GM18858 (cell line): ENCODE results near the gene ANKRD45.
"Not testable (repeated sequence)": the region's sequence is repeated elsewhere in the genome, so short reads cannot be mapped to it uniquely, and the experiment has no call there.

Experiments
- ATAC-seq: cut with Tn5 transposase; IDR thresholded peaks from one replicate; pipeline ENCODE4 v1.9.1; 2021; ENCODE audit not compliant: unreplicated experiment

Gene ANKRD45

DNA sequence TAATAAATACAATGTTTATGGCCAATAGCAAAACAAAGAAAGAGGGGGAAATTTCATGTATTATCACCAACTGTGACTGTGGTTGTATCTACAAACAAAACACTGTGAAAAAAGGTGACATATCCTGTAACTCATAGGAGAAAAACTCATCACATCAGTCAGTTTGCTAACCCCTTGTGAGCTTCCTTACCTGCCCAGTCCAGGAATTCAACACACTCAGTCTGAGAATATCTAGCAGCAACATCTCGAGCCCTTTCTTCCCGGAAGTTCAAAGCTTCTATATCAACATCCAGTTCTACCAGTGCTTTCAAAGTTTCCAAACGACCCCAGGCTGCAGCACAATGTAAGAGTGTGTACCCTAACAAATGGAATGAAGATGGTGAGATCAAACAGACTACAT, 23.0 kb downstream of the ANKRD45 start:
- ATAC-seq = no peak

DNA sequence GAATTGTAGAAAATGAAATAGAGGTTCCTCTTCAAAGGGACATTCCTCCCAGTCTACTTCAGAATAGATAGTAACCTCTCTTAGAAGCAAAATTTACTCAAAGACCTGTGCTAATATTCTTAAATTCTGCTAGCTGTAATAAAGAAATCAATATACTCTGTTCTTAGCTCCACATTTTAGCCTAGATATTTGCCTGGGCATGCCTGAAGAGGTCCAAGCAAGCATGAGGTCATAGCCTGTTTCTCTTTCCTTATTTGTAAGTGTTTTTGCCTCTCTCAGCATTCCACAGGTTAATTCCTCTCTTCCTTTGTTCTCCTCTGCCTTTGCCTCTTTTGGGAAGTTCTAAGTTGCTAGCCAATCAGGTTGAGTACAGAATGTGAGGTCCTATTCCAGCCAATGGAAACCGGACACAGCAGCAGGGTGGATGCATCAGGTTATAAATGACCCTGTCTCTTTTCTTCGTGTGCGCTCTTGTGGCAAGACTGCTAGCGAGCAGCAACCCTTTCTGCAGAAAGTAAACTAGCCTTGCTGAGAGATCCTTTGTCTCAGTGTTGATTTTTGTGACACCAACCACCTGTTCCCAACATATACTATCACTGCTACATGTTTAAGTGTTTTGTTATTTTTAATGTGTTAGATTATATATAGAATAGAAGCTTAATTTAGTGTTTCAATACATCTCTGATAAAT, 27.1 kb downstream of the ANKRD45 start:
- ATAC-seq = not testable (repeated sequence)

DNA sequence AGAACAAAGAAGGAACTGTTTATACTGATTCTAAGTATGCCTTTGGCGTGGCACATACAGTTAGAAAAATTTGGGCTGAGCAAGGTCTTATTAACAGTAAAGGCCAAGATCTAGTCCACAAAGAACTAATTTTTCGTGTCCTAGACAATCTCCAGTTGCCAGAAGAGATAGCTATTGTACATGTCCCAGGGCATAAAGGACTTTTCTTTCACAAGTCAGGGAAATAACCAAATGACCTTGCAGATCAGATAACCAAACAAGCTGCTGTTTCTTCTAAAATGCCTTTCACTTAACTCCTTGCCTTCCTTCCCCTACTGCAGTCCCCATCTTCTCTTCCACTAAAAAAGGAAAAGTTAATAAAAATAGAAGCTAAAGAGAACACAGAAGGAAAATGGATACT, 30.5 kb downstream of the ANKRD45 start:
- ATAC-seq = no peak

DNA sequence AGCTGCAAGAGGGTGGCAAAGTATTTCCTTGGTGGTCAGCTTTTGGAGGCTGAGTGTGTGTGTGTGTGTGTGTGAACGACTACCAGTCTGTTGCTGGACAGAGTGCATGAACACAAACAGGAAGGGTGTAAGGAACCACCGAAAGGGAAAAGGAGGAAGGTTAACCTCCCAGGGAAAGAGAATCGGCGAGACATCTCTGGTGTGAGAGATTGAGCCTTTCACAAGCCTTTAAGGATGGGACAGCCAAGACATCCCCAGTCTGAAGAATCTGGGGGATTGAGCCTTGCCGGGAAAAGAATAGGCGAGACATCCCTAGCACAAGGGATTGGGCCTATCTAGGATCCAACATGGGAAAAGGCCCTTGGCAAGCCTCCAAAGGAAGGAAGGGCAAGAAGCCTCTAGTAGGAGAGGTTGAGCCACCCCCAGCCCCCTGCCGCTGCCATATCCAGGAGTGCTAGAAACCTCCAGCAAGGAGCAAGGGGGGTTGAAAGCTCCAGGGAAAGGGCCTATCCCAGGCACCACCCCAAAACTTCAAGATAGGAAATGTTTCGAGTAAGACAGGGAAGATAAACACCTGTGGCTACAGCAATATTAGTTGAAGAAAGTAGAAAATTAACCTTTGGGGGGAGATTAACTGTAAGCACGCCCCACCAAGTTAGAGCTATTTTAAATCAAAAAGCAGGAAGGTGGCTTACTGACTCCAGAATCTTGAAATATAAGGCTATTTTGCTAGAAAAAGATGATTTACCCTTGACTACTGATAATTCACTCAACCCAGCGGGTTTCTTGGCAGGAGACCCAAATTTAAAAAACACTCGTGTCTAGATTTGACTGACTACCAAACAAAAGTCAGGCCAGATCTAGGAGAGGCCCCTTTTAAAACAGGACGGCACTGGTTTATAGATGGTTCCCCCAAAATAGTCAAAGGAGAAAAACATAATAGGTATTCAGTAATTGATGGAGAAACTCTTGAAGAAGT, 31.3 kb downstream of the ANKRD45 start:
- no peak for ATAC-seq

DNA sequence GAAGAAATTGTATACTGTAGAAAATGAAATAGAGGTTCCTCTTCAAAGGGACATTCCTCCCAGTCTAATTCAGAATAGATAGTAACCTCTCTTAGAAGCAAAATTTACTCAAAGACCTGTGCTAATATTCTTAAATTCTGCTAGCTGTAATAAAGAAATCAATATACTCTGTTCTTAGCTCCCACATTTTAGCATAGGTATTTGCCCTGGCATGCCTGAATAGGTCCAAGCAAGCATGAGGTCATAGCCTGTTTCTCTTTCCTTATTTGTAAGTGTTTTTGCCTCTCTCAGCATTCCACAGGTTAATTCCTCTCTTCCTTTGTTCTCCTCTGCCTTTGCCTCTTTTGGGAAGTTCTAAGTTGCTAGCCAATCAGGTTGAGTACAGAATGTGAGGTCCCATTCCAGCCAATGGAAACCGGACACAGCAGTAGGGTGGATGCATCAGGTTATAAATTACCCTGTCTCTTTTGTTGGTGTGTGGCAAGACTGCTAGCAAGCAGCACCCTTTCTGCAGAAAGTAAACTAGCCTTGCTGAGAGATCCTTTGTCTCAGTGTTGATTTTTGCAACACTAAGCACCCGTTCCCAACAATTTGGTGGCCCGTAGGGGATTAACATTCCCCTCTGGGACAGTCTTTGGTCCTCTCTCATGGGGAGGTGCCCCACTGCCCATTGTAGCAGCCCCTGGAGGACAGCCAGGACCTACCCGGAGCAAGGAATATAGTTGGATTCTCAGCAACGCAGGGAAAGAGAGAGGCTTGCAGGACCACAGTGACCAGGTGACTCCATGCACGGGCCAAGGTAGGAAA, 32.2 kb downstream of the ANKRD45 start:
- ATAC-seq = not testable (repeated sequence)

DNA sequence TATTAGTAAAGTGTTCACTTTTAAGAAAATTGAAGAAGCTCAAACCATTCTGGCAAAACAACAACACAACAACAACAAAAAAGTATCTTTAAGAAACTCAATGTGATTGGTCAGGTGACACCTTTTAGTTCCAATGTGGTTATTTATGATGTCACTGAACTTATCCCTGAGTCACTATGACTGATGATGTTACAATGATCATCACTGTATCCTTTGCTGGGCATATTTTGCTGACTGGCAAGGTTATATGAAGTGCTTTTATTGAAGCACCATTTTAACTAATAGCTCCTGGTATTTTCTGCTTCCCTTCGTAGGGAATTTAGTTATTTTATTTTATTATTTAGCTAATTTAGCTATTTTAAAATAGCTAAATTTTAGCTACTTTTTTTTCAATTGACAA, 34.5 kb downstream of the ANKRD45 start, which contains the start of gene TEX50:
Gene TEX50, plus strand, starts transcription at position 223 of the 400 bp plus-strand sequence. CDS start 184 bp downstream, outside the sequence.
- no peak for ATAC-seq

DNA sequence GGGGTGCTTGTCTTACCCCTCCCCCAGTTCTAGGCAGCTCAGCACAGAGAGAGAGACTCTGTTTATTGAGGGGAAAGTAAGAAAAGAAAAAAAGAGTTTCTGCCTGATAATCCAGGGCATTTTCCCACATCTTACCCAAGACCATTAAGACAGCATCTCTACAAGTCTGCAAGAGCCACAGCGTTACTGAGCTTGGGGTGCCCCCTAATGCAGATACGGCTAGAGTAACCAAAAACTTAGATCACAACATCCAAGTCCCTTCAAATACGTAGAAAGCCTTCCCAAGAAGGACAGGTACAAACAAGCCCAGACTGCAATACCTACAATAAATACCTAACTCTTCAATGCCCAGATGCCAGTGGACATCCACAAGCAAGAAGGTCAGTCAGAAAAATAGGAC, 40.8 kb downstream of the ANKRD45 start:
- no peak for ATAC-seq

DNA sequence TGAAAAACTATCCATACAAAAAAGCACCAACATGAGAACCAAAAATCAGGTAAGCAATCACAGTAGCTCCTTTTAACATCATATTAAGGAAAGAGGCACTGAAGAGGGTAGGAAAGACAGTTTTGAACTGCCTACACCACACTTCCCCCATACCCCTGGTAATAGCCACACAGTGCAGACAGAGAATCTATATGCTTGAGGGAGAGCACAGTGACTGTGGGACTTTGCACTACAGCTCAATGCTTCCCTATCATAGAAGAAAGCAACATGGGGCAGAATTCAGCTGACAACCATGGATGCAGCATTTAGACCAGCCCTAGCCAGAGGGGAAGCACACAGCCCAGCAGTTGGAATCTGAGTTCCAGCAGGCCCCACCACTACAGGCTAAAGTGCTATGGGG, 42.4 kb downstream of the ANKRD45 start:
- ATAC-seq = no peak

DNA sequence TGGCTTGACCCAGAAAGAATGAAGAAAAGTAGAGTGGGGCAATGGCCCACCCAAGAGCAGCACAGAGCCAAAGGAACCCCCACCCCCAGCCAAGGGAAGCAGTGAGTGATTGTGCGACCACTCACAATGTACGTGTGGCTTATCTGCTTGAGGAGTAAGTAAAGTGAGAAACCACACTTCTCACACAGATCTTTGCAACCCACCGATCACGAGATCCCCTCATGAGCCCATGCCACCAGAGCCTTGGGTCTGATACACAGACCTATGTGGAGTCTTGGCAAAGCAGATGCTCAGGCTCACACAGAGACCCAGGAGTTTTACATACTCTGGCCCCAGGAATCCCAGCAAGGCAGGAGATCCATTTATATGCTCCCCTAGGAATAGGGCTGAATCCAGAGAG, 52.8 kb downstream of the ANKRD45 start:
- no peak for ATAC-seq

DNA sequence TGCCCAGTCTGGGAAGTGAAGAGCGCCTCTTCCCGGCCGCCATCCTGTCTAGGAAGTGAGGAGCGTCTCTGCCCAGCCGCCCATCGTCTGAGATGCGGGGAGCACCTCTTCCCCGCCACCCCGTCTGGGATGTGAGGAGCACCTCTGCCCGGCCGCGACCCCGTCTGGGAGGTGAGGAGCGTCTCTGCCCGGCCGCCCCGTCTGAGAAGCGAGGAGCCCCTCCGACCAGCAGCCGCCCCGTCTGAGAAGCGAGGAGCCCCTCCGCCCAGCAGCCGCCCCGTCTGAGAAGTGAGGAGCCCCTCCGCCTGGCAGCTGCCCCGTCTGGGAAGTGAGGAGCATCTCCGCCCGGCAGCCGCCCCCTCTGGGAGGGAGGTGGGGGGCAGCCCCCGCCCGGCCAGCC, 56.6 kb downstream of the ANKRD45 start:
- not testable (repeated sequence) for ATAC-seq

DNA sequence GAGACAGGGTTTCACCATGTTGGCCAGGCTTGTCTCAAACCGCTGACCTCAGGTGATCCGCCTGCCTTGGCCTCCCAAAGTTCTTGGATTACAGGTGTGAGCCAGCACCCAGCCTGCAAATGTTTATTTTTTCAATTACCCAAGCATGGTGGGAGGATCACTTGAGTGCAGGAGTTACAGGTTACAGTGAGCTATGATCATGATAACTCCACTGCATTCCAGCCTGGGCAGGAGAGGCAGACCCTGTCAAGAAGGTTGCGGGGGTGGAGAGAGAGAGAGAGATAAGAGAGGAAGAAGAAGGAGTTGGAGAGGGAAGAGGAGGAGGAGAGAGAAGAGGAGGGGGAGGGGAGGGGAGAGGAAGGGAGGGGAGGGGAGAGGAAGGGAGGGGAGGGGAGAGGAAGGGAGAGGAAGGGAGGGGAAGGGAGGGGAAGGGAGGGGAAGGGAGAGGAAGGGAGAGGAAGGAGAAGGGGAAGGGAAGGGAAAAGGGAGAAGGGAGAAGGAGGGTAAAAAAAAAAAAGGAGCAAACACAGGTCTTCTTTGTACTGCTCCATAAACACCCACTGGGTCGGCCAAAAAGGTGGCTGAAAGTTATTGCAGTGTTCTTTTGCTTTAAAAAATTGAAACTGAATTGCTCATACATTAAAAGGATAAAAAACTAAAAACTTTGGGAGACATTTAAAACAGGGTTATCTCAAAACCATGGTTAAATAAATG, 61.0 kb downstream of the ANKRD45 start:
- ATAC-seq = no peak

DNA sequence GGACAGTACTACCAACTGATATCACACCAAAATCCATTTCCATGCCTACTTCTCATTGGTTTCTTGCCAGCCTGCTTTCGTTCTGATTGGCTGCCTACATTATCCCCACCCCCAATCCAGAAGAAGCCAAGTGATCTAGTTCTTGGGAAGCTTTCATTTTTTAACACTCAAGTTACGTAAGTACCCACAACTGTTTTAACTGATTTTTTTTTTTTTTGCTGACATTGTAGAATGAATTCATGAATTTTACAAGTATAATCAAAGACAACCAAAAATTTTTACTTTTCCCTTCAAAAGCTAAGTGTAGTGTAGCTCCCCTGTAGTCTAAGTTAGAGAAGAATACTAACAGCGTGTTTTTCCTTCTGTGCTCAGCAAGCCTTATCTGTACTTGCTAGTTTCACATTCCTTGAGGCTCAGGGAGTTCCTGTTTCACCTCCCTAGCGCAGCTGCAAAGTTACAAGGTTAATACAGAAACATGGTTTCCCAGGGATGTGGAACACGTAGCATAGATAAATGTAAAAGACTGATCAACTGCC, 66.5 kb downstream of the ANKRD45 start, which contains the start of gene SLC9C2:
Gene SLC9C2, minus strand, starts transcription at position 17 of the 536 bp plus-strand sequence. CDS start 1,296 bp downstream, outside the sequence.
- no peak for ATAC-seq

DNA sequence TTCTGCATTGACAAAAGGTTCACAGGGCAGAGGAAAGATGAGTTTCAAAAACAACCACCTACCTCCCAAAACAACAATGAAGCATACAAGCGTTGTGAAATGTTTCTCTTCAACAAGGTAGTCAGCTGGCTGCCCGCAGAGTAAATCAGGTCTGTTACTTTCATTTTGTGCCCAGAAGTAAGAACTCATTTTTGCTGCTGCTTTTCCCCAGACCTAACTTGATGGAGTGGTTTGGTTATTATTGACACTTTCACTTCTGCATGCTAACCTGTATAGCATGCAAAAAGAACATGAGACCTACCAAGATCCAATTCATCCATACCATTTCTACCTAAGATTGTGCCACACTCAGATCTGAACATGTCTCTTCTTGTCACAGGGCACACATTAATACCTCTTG, 68.1 kb downstream of the ANKRD45 start:
- ATAC-seq = peak; percentile 86

DNA sequence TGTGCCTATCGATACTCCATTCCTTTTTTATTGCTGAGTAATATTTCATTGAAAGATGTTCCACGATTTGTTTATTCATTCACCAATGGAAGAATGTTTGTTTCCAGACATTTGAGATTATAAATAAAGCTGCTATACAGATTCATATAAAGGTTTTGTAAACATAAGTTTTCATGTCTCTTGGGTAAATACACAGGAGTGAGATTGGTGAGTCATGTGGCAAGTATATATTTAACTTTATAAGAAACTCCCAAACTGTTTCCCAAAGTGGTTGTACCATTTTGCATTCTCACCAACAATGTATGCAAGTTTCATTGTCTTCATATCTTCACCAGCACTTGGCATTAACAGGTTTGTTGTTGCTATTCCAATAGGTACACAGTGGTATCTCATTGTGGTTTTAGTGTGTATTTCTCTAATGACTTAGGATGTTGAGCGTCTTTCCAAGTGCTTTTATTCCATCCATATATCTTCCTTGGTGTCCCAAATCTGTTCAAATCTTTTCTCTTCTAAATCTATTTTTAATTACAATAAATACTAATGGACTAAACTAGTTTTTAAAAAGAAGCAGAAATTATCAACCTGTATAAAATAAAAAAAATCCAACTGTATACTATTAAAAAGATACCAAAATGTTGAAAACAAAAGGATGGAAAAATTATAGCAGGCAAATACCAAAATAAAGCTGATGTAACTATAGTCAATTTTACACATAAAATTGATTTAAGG, 73.4 kb downstream of the ANKRD45 start:
- ATAC-seq = no peak

DNA sequence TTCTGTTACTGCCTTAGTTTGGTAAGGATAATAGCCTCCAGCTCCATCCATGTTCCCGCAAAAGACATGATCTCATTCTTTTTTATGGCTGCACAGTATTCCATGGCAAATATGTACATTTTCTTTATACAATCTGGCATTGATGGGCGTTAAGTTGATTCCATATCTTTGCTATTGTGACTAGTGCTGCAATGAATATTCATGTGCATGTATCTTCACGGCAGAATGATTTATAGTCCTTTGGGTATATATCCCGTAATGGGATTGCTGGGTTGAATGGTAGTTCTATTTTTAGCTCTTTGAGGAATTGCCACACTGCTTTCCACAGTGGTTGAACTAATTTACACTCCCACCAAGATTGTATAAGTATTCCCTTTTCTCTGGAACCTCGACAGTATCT, 78.5 kb downstream of the ANKRD45 start:
- not testable (repeated sequence) for ATAC-seq

DNA sequence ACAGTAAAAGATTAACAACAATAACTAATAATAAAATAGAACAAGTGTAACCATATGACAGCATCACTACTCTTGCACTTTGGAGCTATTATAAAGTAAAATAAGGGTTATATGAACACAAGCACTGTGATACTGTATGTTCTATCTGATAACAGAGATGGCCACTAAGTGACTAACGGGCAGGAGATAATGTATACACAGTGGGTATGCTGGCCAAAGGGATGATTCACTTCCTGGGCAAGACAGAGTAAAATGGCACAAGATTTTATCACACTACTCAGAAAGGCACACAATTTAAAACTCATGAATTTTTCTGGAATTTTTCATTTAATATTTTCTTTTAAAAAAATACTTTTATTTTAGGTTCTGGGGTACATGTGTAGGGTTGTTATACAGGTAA, 79.1 kb downstream of the ANKRD45 start:
- ATAC-seq = no peak

DNA sequence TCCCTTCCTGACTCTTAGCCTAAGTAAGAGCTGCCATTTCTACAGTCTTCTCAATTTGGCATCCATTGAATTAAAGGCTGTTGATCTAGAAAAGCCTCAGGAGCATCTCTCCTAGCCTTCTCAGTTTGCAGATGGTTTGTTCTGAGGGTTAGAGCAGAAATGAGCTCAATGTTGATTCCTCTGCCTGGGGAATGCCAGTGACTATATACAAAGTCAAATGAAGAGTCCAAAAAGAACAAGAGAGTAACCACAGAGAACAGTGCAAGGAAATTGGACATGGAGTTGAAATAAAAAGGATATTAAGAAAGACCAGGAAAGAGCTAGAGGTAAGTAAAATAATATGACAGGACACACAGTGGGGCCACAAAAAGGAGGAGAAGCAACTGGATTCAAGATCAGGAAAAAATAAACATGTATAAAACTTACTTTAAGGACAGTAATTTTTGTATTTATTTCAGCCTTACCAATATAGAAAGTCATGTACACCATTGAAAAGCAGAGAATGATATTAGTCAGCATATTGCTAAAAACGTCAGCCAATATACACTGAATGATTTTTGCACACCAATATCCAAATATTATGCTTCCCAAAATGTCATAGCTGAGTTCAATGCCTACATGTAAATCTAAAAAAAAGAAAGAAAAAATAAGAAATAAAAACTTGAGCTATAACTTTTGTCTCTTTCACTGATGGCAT, 88.1 kb downstream of the ANKRD45 start:
- ATAC-seq = no peak

DNA sequence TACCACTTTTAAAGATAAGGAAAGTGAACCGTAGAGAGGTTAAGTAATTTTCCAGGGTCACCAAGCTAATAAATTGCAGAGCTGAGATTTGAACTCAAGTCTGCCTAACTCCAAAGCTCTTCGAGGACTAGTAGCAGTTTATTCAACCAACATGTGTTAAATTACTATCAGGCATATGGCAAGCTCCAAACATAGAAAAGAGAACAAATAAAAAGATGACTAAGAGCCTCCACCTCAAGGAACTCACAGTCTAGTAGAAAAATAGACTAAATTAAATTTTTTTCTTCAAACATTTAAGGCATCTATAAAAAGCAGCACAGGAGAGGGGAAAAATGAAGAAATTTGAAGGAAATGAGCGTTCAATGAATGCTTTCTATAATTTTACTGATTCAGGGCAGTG, 89.0 kb downstream of the ANKRD45 start:
- ATAC-seq = no peak

DNA sequence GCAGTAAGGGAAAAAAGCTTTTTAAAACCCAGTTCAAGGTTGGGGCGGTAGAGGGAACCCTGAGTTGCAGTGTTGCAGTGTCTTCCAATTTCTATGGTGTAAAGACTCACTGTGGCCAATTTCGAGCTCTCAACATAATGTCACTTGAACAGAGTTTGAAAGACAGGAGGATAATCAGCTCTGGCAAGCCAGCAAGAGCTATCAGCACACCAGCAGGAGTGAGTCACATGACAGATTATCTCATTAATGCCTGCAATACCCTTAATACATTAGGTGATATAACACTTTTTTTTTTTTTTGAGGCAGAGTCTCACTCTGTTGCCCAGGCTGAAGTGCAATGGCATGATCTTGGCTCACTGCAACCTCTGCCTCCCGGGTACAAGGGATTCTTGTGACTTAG, 89.6 kb downstream of the ANKRD45 start:
- ATAC-seq = no peak
